Vagina (tissue), 2 donors: ENCODE data around the gene DNAJC3.

Experiments used
- POLR2A ChIP-seq, 2 donors: fragments of 450-650 bp; IDR thresholded peaks; one replicate each; pipeline ENCODE4 v1.6.1; 2017; ENCODE audit warnings: antibody characterized with exemption in 2 of 2, mild to moderate bottlenecking in 2 of 2, moderate library complexity in 2 of 2
- POLR2AphosphoS5 ChIP-seq, 2 donors: sonication (generic); formaldehyde crosslinking; IDR thresholded peaks; one replicate each; pipeline ENCODE4 v1.9.0; 2017; ENCODE audit warnings: antibody characterized with exemption in 2 of 2, mild to moderate bottlenecking in 2 of 2, low read depth in 1 of 2; ENCODE audit not compliant: insufficient read depth in 1 of 2
- TF ChIP-seq, protein P1 (sequence below), 3 experiments: fragments of 450-650 bp in 2 of 3; fragments of 200-600 bp in 1 of 3; sonication (generic) in 1 of 3; IDR thresholded peaks; one replicate each; pipeline ENCODE4 v1.5.1; 2017 to 2019; ENCODE audit warnings: antibody characterized with exemption in 3 of 3, mild to moderate bottlenecking in 2 of 3, moderate library complexity in 2 of 3

DNA sequence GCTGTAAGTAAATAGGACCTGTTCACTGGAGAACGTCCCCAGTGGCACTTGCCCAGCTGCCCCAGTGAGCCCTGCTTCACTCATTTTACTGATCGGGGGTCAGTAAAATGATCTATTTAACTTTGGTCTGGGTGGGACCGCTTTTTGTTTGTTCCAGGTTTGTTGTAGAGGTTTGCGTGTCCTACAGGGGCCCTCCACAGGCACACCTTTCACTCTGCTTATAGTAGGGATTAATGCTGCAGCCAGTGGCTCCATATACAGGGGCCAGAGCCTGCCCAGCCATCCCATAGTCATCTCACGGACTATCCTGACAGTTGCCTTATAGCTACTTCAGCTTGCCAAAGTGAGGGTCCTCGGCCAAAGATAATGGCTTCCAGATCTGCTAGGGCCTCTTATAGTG is 104.1 kb downstream of the DNAJC3 start:
- TF ChIP-seq, protein P1, sequence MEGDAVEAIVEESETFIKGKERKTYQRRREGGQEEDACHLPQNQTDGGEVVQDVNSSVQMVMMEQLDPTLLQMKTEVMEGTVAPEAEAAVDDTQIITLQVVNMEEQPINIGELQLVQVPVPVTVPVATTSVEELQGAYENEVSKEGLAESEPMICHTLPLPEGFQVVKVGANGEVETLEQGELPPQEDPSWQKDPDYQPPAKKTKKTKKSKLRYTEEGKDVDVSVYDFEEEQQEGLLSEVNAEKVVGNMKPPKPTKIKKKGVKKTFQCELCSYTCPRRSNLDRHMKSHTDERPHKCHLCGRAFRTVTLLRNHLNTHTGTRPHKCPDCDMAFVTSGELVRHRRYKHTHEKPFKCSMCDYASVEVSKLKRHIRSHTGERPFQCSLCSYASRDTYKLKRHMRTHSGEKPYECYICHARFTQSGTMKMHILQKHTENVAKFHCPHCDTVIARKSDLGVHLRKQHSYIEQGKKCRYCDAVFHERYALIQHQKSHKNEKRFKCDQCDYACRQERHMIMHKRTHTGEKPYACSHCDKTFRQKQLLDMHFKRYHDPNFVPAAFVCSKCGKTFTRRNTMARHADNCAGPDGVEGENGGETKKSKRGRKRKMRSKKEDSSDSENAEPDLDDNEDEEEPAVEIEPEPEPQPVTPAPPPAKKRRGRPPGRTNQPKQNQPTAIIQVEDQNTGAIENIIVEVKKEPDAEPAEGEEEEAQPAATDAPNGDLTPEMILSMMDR (IDR thresholded peaks at IDR 0.05) = no peak
- TF ChIP-seq POLR2A (IDR thresholded peaks at IDR 0.05) (no peak), POLR2AphosphoS5 (IDR thresholded peaks at IDR 0.05; ENCODE audit: insufficient read depth in 1 of 2, low read depth in 1 of 2) (no peak)
